GM19099 (cell line): Measurements from ENCODE around the gene CCDC183.
A peak's percentile ranks its signal among the peaks of the same experiment; 100 is the strongest.

Experiments
- POLR2A ChIP-seq: IDR thresholded peaks from 3 replicates; pipeline ENCODE4 v1.6.1; 2011; ENCODE audit warnings: low read depth; ENCODE audit not compliant: insufficient read length; ENCODE audit errors: extremely low read depth

CCDC183 gene

GRCh38 chr9:136775191-136775590 is 20.9 kb upstream of the CCDC183 start:
- TF ChIP-seq POLR2A, result no peak

DNA sequence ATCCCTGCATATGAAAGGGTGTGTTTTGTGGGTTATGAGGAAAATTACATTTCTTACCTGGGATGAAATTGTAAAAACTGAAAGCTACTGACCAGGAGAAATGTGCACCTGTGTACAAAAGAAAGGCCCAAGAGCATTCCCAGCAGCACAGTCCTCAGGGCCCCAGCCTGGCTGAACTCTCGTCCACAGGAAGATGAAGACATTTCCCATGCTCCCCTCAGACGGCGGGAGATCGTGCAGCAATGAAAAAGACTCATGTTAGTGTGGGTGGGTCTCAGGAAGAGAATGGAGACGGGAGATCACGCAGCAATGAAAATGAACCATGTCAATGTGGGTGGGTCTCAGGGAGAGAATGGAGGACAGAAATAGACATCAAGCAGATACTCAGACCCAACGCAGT is 19.2 kb upstream of the CCDC183 start:
- no peak for TF ChIP-seq POLR2A

GRCh38 chr9:136777359-136777758 is 18.8 kb upstream of the CCDC183 start:
- no peak for TF ChIP-seq POLR2A

- TF ChIP-seq POLR2A, result no peak
These were observed 16.3 kb upstream of the CCDC183 start for GRCh38 chr9:136779808-136780207.

- TF ChIP-seq POLR2A, result no peak
These were observed 13.7 kb upstream of the CCDC183 start for GRCh38 chr9:136782452-136782851.

GRCh38 chr9:136784249-136784996 is 11.7 kb upstream of the CCDC183 start:
- no peak for TF ChIP-seq POLR2A

GRCh38 chr9:136784997-136785361 is 11.2 kb upstream of the CCDC183 start:
- no peak for TF ChIP-seq POLR2A

DNA sequence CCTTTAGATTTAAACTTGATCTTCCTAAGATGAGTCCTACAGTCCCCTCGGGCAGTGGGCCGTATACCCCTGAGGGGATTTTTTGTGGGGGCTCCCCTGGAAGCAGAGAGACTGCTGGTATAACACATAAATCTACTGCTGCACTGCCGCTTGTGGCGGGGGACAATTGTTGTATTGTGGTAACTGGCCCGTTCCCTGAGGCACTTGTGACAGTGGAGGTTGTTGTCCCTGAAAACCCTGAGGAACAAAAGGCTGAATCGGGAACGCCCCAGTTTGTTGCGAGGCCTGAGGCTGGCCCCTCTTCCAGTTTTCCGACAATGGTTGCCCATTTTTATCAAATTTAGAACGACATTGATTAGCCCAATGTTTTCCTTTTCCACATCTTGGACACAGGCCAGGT is 9.7 kb upstream of the CCDC183 start:
- no peak for TF ChIP-seq POLR2A

- no peak for TF ChIP-seq POLR2A
These were observed 8.3 kb upstream of the CCDC183 start for GRCh38 chr9:136787690-136788400.

- no peak for TF ChIP-seq POLR2A
These were observed 6.6 kb upstream of the CCDC183 start for GRCh38 chr9:136789523-136789937.

DNA sequence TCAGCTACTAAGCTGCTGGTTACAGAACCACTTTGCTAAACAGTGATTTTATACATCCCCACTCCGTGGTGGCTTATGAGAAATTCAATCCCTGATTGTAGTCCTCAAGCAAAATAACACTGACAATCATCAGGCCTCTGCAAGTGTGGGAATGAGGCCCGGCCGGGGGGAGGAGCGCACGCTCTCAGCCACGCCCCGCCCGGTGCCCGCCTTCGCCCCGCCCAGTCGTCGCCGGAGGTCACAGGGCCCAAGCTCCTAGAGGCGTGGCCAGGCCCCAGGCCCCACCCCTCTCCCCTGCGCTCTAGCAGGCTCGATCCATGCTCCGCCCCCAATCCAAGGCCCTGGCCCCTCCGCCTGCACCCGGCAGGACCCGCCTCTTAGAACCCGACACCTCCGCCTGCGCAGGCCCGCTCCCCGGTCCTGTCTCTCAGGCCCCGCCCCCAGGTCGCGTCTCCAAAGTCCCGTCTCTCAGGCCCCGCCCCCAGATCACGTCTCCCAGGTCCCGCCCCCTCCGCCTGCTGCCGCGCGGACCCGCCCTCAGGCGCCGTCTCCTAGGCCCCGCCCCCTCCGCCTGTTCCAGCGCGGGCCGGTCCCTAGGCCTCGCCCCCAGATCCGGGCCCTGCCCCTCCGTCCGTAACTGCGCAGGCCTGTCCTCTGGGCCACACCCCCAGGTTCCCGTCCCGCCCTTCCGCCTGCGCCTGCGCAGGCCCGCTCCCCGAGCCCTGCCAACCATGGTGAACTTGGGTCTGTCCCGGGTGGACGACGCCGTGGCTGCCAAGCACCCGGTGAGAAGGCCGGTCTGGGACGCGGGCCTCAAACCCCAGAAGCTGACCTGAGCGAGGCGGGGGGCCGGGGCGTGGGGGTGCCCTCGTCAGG is 5.3 kb upstream of the CCDC183 start, which contains the start of gene TMEM141:
TMEM141 (plus strand) TSS at position 705 of the 876 bp plus-strand sequence; CDS start at position 732, 27 bp downstream.
- TF ChIP-seq POLR2A, result peak; percentile 71

DNA sequence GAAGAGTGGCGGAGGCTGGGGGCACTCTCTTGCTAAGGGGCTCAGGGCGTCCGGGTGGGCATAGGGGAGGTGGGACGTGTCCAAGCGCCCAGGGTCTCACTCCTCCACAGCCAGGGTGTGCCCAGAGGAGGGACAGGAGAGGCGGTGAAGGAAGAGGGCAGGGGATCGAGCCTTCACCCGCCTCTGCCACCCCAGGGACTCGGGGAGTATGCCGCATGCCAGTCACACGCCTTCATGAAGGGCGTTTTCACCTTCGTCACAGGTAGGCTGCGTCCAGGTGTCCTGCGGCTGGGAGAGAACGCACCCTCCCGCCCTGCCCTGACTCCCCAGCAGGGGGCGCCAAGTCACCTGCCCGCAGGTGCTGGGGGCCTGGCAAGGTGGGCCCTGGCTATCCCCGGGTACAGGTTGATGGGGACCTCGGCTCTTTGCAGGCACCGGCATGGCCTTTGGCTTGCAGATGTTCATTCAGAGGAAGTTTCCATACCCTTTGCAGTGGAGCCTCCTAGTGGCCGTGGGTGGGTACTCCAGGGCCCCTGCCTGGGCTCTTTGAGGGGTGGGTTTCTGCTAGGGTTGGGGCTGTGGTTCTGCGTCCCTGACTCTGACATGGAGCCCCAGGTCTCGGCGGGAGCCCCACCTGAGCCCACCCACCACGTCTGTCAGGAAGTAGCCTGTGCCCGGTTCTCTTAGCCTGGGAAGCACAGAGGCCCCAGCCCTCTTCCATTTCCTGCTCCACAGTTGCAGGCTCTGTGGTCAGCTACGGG is 4.4 kb upstream of the CCDC183 start:
- TF ChIP-seq POLR2A, result no peak

GRCh38 chr9:136792321-136793085 is 3.6 kb upstream of the CCDC183 start:
- no peak for TF ChIP-seq POLR2A
